Measurements from ENCODE around the gene EPB41L2. TPM values are rescaled to one million over a fixed set of nuclear protein-coding genes. Genes with fewer than 3 reads are reported as not detected.

Gene EPB41L2
- total and polyA plus RNA-seq, 2 donors from 2014 or later, result 19.6 to 111 TPM

GRCh38 chr6:131027326-131027725 lies 35.7 kb downstream of the EPB41L2 start:
- H3K27ac ChIP-seq (ENCODE audit: low read depth in 2 of 2, low read length in 2 of 2), result no peak overlapping the region
- no peaks in the 10 kb centered on the region for H3K36me3 ChIP-seq (ENCODE audit: control insufficient read depth in 2 of 3, insufficient read depth in 3 of 3, low read length in 3 of 3)
- H3K4me1 ChIP-seq (ENCODE audit: control insufficient read depth in 2 of 3, insufficient read depth in 2 of 3, low read depth in 1 of 3, low read length in 3 of 3), result peaks cover 0 to 3% (median 2%) of the 10 kb centered on the region in 3 donors
- H3K9ac ChIP-seq (ENCODE audit: low read length in 3 of 3), result no peak overlapping the region
- no peak for TF ChIP-seq CTCF (IDR thresholded peaks at IDR 0.05; ENCODE audit: borderline replicate concordance, extremely low read depth, insufficient read depth)
- DNase-seq (no peak), FAIRE-seq (no peak)
- H3K9me3 ChIP-seq (ENCODE audit: control insufficient read depth in 2 of 3, insufficient read depth in 1 of 3, low read length in 3 of 3), result no peaks in the 10 kb centered on the region
- no peak overlapping the region for H3K4me3 ChIP-seq (ENCODE audit: low read length in 3 of 3)
- H3K27me3 ChIP-seq (ENCODE audit: control insufficient read depth, insufficient read depth, low read length), result no peaks in the 10 kb centered on the region
- intact Hi-C loops (cut with DNase I), result no loop called here

- intact Hi-C loops (cut with DNase I), result no loop called here
- DNase-seq (peak in 2 of 5 donors; percentile 54 to 58), FAIRE-seq (no peak)
- Histone ChIP-seq H3K9me3 (ENCODE audit: control insufficient read depth in 2 of 3, insufficient read depth in 1 of 3, low read length in 3 of 3) (no peaks in the 10 kb centered on the region), H3K27ac (ENCODE audit: low read depth in 2 of 2, low read length in 2 of 2) (no peak overlapping the region), H3K27me3 (ENCODE audit: control insufficient read depth, insufficient read depth, low read length) (no peaks in the 10 kb centered on the region), H3K9ac (ENCODE audit: low read length in 3 of 3) (no peak overlapping the region), H3K4me1 (ENCODE audit: control insufficient read depth in 2 of 3, insufficient read depth in 2 of 3, low read depth in 1 of 3, low read length in 3 of 3) (peaks cover 0 to 3% (median 2%) of the 10 kb centered on the region in 3 donors), H3K36me3 (ENCODE audit: control insufficient read depth in 2 of 3, insufficient read depth in 3 of 3, low read length in 3 of 3) (no peaks in the 10 kb centered on the region), H3K4me3 (ENCODE audit: low read length in 3 of 3) (no peak overlapping the region)
- no peak for TF ChIP-seq CTCF (IDR thresholded peaks at IDR 0.05; ENCODE audit: borderline replicate concordance, extremely low read depth, insufficient read depth)
Measured at GRCh38 chr6:131026243-131026642, 36.8 kb downstream of the EPB41L2 start.

- no peak for TF ChIP-seq CTCF (IDR thresholded peaks at IDR 0.05; ENCODE audit: borderline replicate concordance, extremely low read depth, insufficient read depth)
- no peak for DNase-seq
- intact Hi-C loops (cut with DNase I), result no loop called here
- no peaks in the 10 kb centered on the region for H3K36me3 ChIP-seq (ENCODE audit: control insufficient read depth in 2 of 3, insufficient read depth in 3 of 3, low read length in 3 of 3)
- no peaks in the 10 kb centered on the region for H3K4me1 ChIP-seq (ENCODE audit: control insufficient read depth in 2 of 3, insufficient read depth in 2 of 3, low read depth in 1 of 3, low read length in 3 of 3)
- H3K9ac ChIP-seq (ENCODE audit: low read length in 3 of 3), result no peak overlapping the region
- no peaks in the 10 kb centered on the region for H3K9me3 ChIP-seq (ENCODE audit: control insufficient read depth in 2 of 3, insufficient read depth in 1 of 3, low read length in 3 of 3)
- H3K27me3 ChIP-seq (ENCODE audit: control insufficient read depth, insufficient read depth, low read length), result no peaks in the 10 kb centered on the region
- H3K4me3 ChIP-seq (ENCODE audit: low read length in 3 of 3), result no peak overlapping the region
- no peak for FAIRE-seq
- H3K27ac ChIP-seq (ENCODE audit: low read depth in 2 of 2, low read length in 2 of 2), result no peak overlapping the region
Measured at GRCh38 chr6:131024565-131024964, 38.5 kb downstream of the EPB41L2 start.

GRCh38 chr6:131023834-131024504 lies 39.1 kb downstream of the EPB41L2 start:
- Histone ChIP-seq H3K9me3 (ENCODE audit: control insufficient read depth in 2 of 3, insufficient read depth in 1 of 3, low read length in 3 of 3) (no peaks in the 10 kb centered on the region), H3K27ac (ENCODE audit: low read depth in 2 of 2, low read length in 2 of 2) (no peak overlapping the region), H3K4me3 (ENCODE audit: low read length in 3 of 3) (no peak overlapping the region), H3K4me1 (ENCODE audit: control insufficient read depth in 2 of 3, insufficient read depth in 2 of 3, low read depth in 1 of 3, low read length in 3 of 3) (no peaks in the 10 kb centered on the region), H3K36me3 (ENCODE audit: control insufficient read depth in 2 of 3, insufficient read depth in 3 of 3, low read length in 3 of 3) (no peaks in the 10 kb centered on the region), H3K9ac (ENCODE audit: low read length in 3 of 3) (no peak overlapping the region), H3K27me3 (ENCODE audit: control insufficient read depth, insufficient read depth, low read length) (no peaks in the 10 kb centered on the region)
- intact Hi-C loops (cut with DNase I), result no loop called here
- DNase-seq (no peak), FAIRE-seq (no peak)
- TF ChIP-seq CTCF (IDR thresholded peaks at IDR 0.05; ENCODE audit: borderline replicate concordance, extremely low read depth, insufficient read depth), result no peak

Data from kidney (tissue), 14 donors.